Body of pancreas (tissue), 4 donors: ENCODE measurements around the gene PALS1.

Source experiments
- POLR2A ChIP-seq, 3 donors: fragments of 450-650 bp; IDR thresholded peaks; one replicate each; pipeline ENCODE4 v1.6.1; 2016; ENCODE audit warnings: antibody characterized with exemption in 3 of 3, mild to moderate bottlenecking in 2 of 3
- TF ChIP-seq, protein P1 (sequence below), 7 experiments: fragments of 450-650 bp in 4 of 7; fragments of 200-600 bp in 3 of 7; sonication (generic) in 3 of 7; IDR thresholded peaks; one replicate each; pipeline ENCODE4 v1.5.1; 2016 to 2019; ENCODE audit warnings: antibody characterized with exemption in 7 of 7

DNA sequence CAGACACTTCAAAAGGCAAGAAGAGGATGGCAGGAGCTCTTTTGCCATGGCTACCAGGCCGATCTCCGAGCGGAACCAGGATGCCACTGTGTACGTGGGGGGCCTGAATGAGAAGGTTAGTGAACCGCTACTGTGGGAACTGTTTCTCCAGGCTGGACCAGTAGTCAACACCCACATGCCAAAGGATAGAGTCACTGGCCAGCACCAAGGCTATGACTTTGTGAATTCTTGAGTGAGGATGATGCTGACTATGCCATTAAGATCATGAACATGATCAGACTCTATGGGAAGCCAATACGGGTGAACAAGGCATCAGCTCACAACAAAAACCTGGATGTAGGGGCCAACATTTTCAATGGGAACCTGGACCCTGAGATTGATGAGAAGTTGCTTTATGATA is 42.2 kb upstream of the PALS1 start:
- TF ChIP-seq, protein P1, sequence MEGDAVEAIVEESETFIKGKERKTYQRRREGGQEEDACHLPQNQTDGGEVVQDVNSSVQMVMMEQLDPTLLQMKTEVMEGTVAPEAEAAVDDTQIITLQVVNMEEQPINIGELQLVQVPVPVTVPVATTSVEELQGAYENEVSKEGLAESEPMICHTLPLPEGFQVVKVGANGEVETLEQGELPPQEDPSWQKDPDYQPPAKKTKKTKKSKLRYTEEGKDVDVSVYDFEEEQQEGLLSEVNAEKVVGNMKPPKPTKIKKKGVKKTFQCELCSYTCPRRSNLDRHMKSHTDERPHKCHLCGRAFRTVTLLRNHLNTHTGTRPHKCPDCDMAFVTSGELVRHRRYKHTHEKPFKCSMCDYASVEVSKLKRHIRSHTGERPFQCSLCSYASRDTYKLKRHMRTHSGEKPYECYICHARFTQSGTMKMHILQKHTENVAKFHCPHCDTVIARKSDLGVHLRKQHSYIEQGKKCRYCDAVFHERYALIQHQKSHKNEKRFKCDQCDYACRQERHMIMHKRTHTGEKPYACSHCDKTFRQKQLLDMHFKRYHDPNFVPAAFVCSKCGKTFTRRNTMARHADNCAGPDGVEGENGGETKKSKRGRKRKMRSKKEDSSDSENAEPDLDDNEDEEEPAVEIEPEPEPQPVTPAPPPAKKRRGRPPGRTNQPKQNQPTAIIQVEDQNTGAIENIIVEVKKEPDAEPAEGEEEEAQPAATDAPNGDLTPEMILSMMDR (IDR thresholded peaks at IDR 0.05) = no peak
- no peak for TF ChIP-seq POLR2A (IDR thresholded peaks at IDR 0.05)
